GM23248 (cell line): ENCODE results near the gene SLC16A2.

Experiments used
- EZH2 ChIP-seq: fragments of 200-600 bp; sonication (generic); IDR thresholded peaks from 2 replicates; pipeline ENCODE4 v1.6.1; 2018; ENCODE audit warnings: antibody characterized with exemption, mild to moderate bottlenecking; ENCODE audit not compliant: insufficient read depth, poor library complexity, severe bottlenecking
- EZH2phosphoT487 ChIP-seq: fragments of 200-600 bp; sonication (generic); IDR thresholded peaks from 2 replicates; pipeline ENCODE4 v1.6.1; 2018; ENCODE audit warnings: antibody characterized with exemption, moderate library complexity, mild to moderate bottlenecking, low read depth; ENCODE audit not compliant: insufficient read depth

DNA sequence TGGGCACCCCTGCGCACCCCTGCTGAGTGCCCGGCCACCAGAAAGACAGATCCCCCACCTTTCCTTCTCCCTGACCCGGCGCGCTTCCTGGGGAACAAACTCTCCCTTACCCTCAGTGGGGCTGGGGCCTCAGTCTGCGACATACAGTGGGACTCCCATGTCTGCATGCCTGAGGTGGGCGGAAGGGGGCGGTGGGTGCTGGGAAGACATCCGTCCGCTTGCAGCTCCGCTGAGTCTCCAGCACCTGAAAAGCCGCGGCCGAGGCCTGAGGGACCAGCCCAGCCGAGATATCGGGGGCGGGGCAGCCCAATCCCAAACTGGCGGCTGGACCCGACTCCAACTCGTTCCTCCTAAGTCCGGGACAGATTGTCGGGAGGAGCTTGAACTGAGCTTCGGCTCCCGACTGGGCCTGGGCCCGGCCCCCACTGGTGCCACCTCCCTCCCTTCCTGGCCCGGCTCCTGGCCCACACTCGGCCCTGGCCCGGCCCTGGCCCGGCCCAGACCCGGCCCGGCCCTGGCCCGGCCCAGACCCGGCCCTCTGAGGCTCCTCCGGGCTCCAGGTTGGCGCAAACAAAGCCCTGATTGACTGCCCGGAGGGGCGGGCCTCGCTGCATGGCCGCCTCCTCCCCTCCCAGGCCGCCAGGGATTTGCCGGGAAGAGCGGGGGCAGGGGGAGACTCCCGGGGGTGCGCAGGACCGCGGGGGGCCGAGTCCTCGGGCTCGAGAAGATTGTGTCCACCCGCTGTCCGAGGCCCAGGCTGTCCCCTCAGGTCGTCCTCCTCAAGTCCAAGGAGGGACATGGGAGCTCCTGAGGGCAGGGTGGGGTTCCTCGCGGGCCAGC, 877 bp upstream of the SLC16A2 start:
- TF ChIP-seq EZH2, result no peak
- no peak for TF ChIP-seq EZH2phosphoT487
